ENCODE measurements around the gene NSUN4. TPM values are rescaled to one million over a fixed set of nuclear protein-coding genes. Genes with fewer than 3 reads are reported as not detected.

Gene NSUN4
- total and polyA plus RNA-seq, 9 of the 15 experiments (the other 6 are each of a cell fraction or from before 2014, with no cell fraction given), result 33.4 to 60.2 (median 46.3) TPM

DNA sequence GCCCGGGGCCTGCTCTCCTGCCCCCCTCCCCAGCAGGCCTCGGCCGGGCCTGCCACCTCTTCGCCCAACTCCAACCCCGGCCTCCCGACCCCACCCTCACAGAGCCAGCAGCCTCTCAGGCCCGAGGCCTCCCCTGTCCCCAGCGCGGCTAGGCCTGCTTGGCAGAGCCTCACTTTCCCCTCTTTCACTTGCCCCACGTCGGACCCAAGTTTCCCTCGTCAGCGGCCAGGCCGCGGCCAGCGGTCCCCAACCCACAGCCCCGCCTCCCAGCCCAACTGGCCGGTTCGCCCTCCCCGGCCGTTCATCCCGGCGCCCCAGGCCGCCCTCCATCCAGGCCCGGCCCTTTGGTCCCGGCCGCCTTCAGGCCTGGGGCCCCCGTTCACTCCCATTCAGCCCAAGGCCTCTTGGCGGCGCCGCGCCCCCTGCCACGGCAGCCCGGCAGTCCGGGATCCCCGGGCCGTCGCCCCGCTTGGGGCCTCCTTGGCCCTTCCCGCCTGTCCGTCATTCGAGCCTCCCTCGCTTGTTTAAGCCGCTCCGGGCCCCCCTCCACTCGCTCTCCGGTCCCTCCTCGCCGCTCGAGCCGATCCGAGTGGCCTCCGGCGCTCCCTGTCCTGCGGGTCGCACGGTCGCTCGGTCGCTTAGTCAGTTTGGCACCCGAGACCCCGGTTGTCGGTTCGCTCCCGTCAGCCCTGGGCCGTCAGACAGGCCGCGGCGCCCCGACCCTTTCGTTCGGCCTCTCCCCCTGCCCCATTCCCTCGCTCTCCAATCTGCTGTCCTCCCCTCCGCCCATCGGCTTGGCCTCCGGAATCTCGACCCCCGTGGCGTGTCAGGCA is 38.6 kb upstream of the NSUN4 start (continued):
- TF ChIP-seq RNF2 (IDR thresholded peaks at IDR 0.05) (no peak), HIVEP1 (CRISPR knock-in tag; IDR thresholded peaks at IDR 0.05) (no peak), GATAD2A (IDR thresholded peaks at IDR 0.05) (0 out of 2 replicates have a peak, but pooled peaks have one; percentile 2), CREB1 (IDR thresholded peaks at IDR 0.05) (no peak), CREB1 (CRISPR knock-in tag; IDR thresholded peaks at IDR 0.05) (no peak; the same call in 1 of the 2 replicates), ZFPM2 (CRISPR knock-in tag; IDR thresholded peaks at IDR 0.05) (no peak), KLF1 (tag; IDR thresholded peaks at IDR 0.05) (peak; percentile 26; the same call in 1 of the 2 replicates), HDAC1 (IDR thresholded peaks at IDR 0.05) (no peak), STAT5B (CRISPR knock-in tag; IDR thresholded peaks at IDR 0.05) (no peak)
- TF ChIP-seq, protein P1, sequence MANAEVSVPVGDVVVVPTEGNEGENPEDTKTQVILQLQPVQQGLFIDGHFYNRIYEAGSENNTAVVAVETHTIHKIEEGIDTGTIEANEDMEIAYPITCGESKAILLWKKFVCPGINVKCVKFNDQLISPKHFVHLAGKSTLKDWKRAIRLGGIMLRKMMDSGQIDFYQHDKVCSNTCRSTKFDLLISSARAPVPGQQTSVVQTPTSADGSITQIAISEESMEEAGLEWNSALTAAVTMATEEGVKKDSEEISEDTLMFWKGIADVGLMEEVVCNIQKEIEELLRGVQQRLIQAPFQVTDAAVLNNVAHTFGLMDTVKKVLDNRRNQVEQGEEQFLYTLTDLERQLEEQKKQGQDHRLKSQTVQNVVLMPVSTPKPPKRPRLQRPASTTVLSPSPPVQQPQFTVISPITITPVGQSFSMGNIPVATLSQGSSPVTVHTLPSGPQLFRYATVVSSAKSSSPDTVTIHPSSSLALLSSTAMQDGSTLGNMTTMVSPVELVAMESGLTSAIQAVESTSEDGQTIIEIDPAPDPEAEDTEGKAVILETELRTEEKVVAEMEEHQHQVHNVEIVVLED (CRISPR knock-in tag; IDR thresholded peaks at IDR 0.05), result no peak
- TF ChIP-seq, protein P2, sequence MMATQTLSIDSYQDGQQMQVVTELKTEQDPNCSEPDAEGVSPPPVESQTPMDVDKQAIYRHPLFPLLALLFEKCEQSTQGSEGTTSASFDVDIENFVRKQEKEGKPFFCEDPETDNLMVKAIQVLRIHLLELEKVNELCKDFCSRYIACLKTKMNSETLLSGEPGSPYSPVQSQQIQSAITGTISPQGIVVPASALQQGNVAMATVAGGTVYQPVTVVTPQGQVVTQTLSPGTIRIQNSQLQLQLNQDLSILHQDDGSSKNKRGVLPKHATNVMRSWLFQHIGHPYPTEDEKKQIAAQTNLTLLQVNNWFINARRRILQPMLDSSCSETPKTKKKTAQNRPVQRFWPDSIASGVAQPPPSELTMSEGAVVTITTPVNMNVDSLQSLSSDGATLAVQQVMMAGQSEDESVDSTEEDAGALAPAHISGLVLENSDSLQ (IDR thresholded peaks at IDR 0.05), result peak; percentile 91
